IPS-20b (cell line): ENCODE measurements around the gene FCN2.

Experiments used
- H3K27ac ChIP-seq: one replicate; pipeline ENCODE4 v1.5.1; 2013; ENCODE audit warnings: low read length
- H3K27me3 ChIP-seq: 2 replicates; pipeline ENCODE4 v1.6.1; 2013; ENCODE audit warnings: mild to moderate bottlenecking, low read length, inconsistent platforms; ENCODE audit not compliant: insufficient read depth
- H3K36me3 ChIP-seq: 2 replicates; pipeline ENCODE4 v1.6.1; 2013; ENCODE audit warnings: low read depth, mild to moderate bottlenecking, inconsistent platforms, low read length, moderate library complexity; ENCODE audit not compliant: insufficient read depth
- H3K4me1 ChIP-seq: 2 replicates; pipeline ENCODE4 v1.6.1; 2013; ENCODE audit warnings: mild to moderate bottlenecking, control low read depth, inconsistent platforms, low read length, moderate library complexity; ENCODE audit not compliant: insufficient read depth
- H3K4me3 ChIP-seq: 2 replicates; pipeline ENCODE4 v1.5.1; 2013; ENCODE audit warnings: mild to moderate bottlenecking, low read length, inconsistent platforms
- H3K9ac ChIP-seq: 2 replicates; pipeline ENCODE4 v1.6.1; 2013; ENCODE audit warnings: low read depth, mild to moderate bottlenecking, inconsistent platforms, low read length, moderate library complexity
- H3K9me3 ChIP-seq: 2 replicates; pipeline ENCODE4 v1.6.1; 2013; ENCODE audit warnings: mild to moderate bottlenecking, low read depth, low read length, inconsistent platforms; ENCODE audit not compliant: insufficient read depth

Gene FCN2

DNA sequence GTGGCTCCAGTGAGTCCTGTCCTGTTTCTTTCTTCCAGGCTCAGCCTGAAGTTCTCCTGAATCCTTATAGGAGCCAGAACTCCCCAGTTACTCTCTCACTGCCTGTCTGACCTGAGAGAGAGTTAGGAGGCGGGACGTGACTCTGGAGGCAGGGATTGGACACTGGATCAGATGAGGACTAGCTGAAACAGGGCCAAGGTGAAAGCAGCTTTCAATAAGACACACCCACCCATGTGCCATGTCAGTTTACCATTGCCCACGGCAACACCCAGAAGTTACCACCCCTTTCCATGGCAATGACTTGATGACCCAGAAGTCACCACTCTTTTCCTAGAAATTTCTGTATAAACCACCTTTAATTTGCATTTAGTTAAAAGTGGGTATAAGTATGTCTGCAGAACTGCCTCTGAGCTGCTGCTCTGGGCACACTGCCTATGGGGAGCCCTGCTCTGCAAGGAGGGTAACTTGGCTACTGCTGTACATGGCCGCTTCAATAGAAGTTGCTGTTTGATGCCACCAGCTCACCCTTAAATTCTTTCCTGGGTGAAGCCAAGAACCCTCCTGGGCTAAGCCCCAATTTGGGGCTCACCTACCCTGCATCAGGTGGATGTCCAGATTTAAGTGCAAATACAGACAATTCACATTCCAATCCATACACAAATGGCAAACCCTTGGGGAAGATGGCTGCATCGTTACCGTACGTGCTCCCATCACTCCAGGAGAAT, 13.7 kb downstream of the FCN2 start:
- peaks cover 14% of the 10 kb centered on the region for H3K9me3 ChIP-seq
- no peak overlapping the region for H3K27ac ChIP-seq
- H3K36me3 ChIP-seq = no peaks in the 10 kb centered on the region
- H3K4me3 ChIP-seq = no peak overlapping the region
- no peaks in the 10 kb centered on the region for H3K4me1 ChIP-seq
- H3K9ac ChIP-seq = no peak overlapping the region
- H3K27me3 ChIP-seq = no peaks in the 10 kb centered on the region

DNA sequence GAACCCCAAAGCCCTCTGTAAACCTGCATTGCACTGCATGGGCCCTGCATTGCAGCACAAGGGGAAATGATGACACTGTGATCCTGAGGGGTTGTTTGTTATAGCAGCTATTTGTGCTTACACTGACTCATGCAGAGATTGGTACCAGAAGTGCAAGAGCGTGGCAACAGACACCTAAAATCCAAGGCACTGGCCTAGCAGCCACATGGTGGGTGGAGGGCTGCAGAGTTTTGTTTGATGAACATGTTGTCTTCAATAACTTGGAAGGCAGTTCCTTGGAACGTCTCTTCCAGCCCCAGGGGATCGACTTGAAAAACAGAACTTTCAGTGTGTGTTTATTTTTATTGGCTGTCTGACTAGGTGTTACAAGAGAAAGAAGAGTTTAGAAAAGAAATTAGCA, 14.5 kb downstream of the FCN2 start:
- Histone ChIP-seq H3K9ac (no peak overlapping the region), H3K4me1 (no peaks in the 10 kb centered on the region), H3K27me3 (no peaks in the 10 kb centered on the region), H3K9me3 (peaks cover 14% of the 10 kb centered on the region), H3K36me3 (no peaks in the 10 kb centered on the region), H3K4me3 (no peak overlapping the region), H3K27ac (no peak overlapping the region)

DNA sequence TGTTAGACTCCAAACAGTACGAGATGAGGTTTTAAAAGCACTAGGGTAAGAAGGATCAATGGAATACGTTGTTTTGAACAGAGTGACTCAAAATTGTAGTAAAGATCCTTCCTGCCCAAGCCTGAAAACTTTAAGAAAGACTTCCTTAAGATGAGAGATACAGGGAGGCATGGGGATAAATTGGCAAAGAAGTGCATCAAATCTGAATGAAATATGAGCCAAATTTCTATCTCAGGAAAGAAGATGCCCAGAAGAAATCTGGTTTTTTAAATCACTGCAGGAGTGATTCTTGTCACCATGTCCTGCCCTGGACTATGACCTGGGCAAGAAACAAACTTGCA, 14.9 kb downstream of the FCN2 start:
- no peaks in the 10 kb centered on the region for H3K36me3 ChIP-seq
- H3K9ac ChIP-seq = no peak overlapping the region
- no peak overlapping the region for H3K27ac ChIP-seq

DNA sequence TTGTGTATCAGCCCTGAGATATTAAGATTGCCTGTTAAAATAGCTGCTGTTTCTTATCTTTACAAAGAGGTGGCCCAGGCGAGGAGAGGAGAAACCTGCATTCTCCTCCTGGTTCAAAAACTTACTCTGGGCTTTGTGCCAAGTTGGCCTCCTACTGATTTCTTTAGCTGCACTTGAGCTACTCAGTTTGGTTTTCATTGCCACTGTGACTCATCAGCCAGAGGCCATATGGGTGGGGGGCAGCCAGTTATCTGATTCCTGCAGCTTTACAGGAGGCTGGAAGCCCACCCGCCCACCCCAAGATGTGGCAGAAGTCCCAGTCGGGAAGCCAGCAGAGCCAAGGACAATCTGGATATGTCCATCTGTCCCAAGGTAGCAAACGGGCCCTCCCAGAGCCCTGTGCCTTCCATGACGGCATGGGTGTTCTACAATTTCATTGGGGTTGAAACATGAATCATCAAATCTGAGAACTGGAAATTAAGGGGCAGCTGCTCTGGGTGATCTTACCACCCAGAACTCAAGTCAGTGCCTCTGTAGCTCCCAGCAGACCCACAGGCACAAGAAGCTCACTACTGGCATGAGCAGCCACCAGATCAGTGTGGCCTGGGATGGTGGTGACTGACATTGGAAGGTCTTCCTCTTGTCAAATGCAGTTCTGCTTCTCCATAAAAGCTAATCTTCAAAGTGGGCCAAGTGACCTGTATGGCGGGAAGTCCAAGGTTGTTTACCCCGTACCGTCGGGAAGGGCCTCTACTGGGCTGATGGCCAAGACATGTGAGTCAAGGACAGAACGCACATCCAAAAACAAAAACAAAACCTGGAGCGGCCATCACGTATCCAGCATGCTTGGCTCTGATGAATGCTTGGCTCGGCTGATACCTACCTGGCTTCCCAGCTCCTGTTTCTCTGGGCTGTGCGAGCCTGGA, 15.6 kb downstream of the FCN2 start:
- H3K9me3 ChIP-seq = peaks cover 14% of the 10 kb centered on the region
- H3K27ac ChIP-seq = no peak overlapping the region
- no peak overlapping the region for H3K9ac ChIP-seq
- H3K4me1 ChIP-seq = no peaks in the 10 kb centered on the region
- H3K4me3 ChIP-seq = no peak overlapping the region
- H3K36me3 ChIP-seq = no peaks in the 10 kb centered on the region
- no peaks in the 10 kb centered on the region for H3K27me3 ChIP-seq

More for the DNA sequence above, 14.9 kb downstream of the FCN2 start:
- no peaks in the 10 kb centered on the region for H3K4me1 ChIP-seq
- peaks cover 14% of the 10 kb centered on the region for H3K9me3 ChIP-seq
- H3K4me3 ChIP-seq = no peak overlapping the region
- H3K27me3 ChIP-seq = no peaks in the 10 kb centered on the region

DNA sequence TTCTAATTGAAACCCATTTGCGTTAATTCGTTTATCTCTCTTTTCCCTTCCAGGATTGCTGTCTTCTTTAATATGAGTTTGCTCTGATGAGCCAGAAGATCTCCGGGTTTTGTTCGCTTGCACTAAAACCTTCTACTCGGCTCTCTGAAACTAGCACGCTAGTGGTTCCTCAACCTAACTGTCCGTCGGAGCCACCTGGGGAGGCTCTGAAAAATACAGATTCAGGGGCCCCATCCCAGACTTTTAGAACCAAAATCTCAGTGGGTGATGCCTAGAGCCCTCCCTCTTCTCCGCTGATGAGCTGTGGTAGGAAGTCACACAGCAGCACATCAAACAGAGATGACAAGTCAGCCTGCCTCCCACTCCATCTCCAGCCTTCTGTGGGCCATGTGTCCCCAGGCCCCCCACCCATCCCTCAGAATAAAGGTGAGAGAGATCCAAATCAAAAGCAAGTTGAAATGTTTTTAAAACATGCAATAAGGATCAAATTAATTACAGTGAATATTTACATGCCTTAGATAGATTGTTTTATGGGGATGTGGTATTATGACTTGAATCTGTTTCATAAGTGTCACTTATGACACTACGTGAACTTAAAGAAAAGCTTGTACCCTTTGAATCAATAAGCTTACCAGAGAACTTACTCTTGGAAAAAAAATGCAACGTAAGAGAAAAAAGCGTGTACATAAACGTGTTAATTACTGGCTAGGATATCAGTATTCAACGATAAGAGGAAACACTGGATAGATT, 16.4 kb downstream of the FCN2 start:
- no peaks in the 10 kb centered on the region for H3K36me3 ChIP-seq
- H3K27me3 ChIP-seq = no peaks in the 10 kb centered on the region
- peaks cover 14% of the 10 kb centered on the region for H3K9me3 ChIP-seq
- no peak overlapping the region for H3K27ac ChIP-seq
- no peak overlapping the region for H3K9ac ChIP-seq
- no peaks in the 10 kb centered on the region for H3K4me1 ChIP-seq
- H3K4me3 ChIP-seq = no peak overlapping the region

DNA sequence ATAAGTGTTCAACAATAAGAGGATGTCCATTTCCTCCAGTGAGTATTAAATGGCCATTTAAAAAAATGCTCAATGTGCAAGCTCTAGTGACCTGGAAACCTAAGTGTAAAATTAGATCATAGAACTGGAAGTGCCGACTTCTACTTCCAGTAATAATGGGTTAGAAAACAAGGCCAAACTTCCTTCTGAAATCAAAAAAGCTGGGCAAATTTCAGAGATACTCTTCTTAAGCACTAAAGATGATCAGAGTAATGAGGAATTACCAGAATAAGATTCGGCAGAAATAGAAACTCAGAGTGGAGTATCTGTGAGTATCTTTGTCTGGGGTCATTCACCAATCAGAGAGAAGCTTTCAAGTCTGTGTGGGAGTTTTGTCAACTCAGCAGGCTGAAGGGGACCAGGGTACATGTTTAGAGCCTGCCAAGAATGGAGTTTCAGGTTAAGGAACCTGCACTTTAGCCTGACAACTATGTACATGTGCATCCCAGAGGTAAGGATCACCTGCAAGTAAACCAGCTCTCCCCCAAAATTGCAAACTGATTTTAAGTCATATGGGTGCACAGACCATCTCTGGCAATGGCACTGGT, 17.1 kb downstream of the FCN2 start:
- no peaks in the 10 kb centered on the region for H3K36me3 ChIP-seq
- no peak overlapping the region for H3K27ac ChIP-seq
- H3K27me3 ChIP-seq = no peaks in the 10 kb centered on the region
- H3K9me3 ChIP-seq = peaks cover 14% of the 10 kb centered on the region
- H3K9ac ChIP-seq = no peak overlapping the region
- H3K4me3 ChIP-seq = no peak overlapping the region
- H3K4me1 ChIP-seq = no peaks in the 10 kb centered on the region

DNA sequence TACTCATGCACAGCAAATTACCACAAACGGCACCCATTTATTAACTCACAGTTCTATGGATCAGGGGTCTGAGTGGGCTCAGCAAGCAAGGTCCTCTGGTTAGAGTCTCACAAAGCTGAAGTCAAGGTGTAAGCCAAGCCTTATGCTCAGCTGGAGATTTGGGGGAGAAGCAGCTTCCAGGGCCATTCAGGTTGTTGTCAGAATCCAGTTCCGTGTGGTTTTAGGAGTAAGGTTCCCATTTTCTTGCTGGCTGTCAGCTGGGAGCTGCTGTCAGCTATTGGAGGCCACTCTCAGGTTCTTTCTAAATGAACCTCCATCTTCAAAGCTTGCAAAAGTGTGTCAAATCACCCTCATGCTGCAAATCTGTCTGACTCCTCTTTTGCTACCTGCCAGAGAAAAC, 17.7 kb downstream of the FCN2 start:
- H3K9ac ChIP-seq = no peak overlapping the region
- H3K36me3 ChIP-seq = no peaks in the 10 kb centered on the region
- H3K27ac ChIP-seq = no peak overlapping the region
- no peak overlapping the region for H3K4me3 ChIP-seq
- H3K9me3 ChIP-seq = peaks cover 14% of the 10 kb centered on the region
- no peaks in the 10 kb centered on the region for H3K27me3 ChIP-seq
- no peaks in the 10 kb centered on the region for H3K4me1 ChIP-seq

DNA sequence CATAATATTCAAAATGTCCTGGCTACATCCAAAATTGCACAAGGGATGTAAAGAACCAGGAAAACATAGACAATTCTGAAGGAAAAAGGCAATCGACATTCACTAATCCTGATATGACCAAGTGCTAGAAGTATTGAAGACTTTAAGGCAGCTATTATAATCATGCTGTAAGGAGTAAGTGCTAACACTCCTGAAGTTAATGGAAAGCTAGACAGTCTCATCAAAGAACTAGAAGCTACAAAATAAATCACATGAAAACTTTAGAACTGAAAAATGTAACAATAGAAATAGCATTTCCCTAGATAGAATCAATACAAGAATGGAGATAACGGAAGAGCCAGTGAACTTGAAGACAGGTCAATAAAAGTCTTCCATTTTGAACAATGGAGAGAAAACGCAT, 18.6 kb downstream of the FCN2 start:
- H3K4me1 ChIP-seq = no peaks in the 10 kb centered on the region
- H3K9me3 ChIP-seq = peaks cover 11% of the 10 kb centered on the region
- no peaks in the 10 kb centered on the region for H3K27me3 ChIP-seq
- no peak overlapping the region for H3K9ac ChIP-seq
- no peaks in the 10 kb centered on the region for H3K36me3 ChIP-seq
- H3K4me3 ChIP-seq = no peak overlapping the region
- no peak overlapping the region for H3K27ac ChIP-seq

DNA sequence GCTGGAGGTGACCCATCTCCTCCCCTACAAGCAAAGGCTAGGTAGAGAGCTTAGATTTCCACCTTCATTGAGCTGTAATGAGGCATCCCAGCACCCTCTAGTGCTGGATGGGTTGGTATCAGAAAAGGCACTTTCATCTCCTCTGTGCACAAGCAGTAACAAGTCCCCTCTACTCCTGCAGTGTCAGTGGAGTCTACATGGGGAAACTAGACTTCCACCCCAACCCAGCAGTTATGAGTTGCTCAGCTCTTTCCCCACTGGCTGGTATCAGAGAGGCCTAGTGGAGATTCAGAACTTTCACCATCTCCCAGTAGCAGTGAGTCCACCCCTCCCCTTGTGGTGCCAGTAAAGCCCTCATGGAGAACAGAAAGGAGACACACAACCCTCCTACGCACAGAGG, 19.2 kb downstream of the FCN2 start:
- no peak overlapping the region for H3K9ac ChIP-seq
- H3K9me3 ChIP-seq = peaks cover 5% of the 10 kb centered on the region
- no peaks in the 10 kb centered on the region for H3K36me3 ChIP-seq
- H3K27ac ChIP-seq = no peak overlapping the region
- no peak overlapping the region for H3K4me3 ChIP-seq
- no peaks in the 10 kb centered on the region for H3K27me3 ChIP-seq
- H3K4me1 ChIP-seq = no peaks in the 10 kb centered on the region

DNA sequence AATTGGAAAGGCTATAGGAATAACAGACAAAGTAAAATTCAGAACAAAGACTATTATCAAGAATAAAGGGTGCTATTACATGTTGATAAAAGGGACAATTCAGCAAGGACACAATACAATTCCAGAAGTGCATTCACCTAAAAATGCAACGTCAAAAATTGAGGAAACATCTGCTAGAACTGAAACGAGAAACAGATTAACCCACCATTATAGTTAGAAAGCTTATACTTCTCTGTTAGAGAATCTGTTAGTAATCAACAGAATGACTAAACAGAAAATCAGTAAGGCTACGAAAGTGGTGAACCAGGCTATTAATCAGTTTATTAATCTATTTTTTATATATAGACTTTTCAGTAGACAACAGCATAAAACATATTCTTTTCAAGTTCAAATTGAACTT, 22.3 kb downstream of the FCN2 start:
- Histone ChIP-seq H3K4me1 (no peaks in the 10 kb centered on the region), H3K27ac (no peak overlapping the region), H3K27me3 (no peaks in the 10 kb centered on the region), H3K4me3 (no peak overlapping the region), H3K9me3 (no peaks in the 10 kb centered on the region), H3K36me3 (no peaks in the 10 kb centered on the region), H3K9ac (no peak overlapping the region)

DNA sequence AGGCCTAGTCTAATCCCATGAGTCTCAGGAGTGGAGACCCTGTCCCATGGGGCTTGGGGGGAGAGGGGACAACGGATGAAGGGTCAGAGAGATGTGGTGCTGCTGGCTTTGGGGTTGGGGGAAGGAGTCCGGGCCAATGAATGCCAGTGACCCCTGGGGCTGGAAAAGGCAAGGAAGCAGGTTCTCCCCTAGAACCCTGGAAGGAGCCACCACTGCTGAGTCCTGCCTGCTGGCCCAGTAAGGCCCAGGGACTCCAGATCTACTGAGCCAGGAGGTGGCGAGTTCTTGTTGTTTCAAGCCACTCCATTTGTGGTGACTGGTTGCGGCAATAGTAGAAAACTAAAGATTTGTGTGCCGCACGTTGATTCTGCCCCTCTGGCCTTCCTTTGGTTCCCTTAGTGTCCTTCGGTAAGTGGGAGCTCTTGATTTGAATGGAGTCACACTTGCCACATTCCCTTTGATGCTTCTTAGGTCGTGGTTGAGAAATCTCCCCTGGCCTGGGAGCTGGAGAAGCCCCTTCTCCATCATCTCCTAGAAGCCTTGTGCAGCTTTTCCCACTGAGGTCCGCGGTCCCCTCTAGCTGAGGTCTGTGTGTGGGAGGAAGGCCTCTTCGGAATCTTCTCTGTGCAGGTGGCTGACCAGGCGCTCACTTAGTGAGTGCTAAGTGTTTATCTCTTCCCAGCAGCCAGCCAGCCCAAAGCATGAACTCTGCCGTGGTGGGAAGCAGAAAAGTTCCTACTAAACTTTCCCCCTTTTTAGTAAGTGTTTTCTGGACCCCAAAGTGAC, 28.1 kb downstream of the FCN2 start:
- Histone ChIP-seq H3K27ac (no peak overlapping the region), H3K4me1 (no peaks in the 10 kb centered on the region), H3K36me3 (no peaks in the 10 kb centered on the region), H3K9ac (no peak overlapping the region), H3K9me3 (no peaks in the 10 kb centered on the region), H3K27me3 (no peaks in the 10 kb centered on the region), H3K4me3 (no peak overlapping the region)
